Fibroblast of skin of abdomen (primary cell): ENCODE data around the gene B3GNT2.
"Not testable (repeated sequence)": the region's sequence is repeated elsewhere in the genome, so short reads cannot be mapped to it uniquely, and the experiment has no call there.

ENCODE experiments used
- DNase-seq: peaks from one replicate; pipeline ENCODE4 v3.0.0-alpha.2; 2013

Gene B3GNT2

GRCh38 chr2:62238236-62238635 is 42.3 kb downstream of the B3GNT2 start:
- no peak for DNase-seq

DNA sequence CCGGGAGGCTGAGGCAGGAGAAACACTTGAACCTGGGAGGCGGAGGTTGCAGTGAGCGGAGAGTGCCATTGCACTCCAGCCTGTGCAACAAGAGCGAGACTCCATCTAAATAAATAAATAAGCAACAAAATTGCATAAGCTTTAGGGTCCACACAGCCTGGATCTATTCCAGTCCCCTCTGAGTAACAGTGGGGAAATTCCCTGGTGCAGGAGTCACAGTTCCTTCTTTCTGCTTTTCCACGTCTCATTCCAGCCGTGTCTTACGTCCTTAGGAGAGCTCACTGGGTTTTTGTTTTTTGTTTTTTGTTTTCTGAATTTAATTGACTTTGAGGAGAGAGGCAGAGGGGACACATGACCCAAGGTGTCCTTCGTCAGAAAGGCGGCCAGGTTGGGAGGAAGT is 44.6 kb downstream of the B3GNT2 start:
- DNase-seq: no peak

- DNase-seq: no peak
Measured at GRCh38 chr2:62243983-62244382, 48.1 kb downstream of the B3GNT2 start.

DNA sequence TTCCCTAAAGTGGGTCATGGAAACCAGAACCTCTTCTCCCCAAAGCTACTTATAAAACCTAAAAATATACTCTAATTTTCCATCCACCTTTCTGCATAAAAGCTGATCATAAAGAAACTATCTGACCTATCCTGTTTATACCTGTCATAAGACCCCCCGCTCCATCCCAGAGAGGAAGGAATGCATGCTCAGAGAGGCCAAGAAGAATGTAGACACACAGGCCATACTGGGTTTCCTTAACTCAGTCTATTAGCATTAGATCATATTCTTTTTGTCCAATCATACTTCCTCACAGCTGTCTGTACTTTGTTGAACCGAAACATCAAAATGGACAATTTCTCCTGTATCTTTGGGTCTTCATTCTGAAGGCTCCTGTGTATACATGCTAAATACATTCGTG is 52.3 kb downstream of the B3GNT2 start:
- no peak for DNase-seq

- no peak for DNase-seq
Measured at GRCh38 chr2:62250239-62250638, 54.3 kb downstream of the B3GNT2 start.

DNA sequence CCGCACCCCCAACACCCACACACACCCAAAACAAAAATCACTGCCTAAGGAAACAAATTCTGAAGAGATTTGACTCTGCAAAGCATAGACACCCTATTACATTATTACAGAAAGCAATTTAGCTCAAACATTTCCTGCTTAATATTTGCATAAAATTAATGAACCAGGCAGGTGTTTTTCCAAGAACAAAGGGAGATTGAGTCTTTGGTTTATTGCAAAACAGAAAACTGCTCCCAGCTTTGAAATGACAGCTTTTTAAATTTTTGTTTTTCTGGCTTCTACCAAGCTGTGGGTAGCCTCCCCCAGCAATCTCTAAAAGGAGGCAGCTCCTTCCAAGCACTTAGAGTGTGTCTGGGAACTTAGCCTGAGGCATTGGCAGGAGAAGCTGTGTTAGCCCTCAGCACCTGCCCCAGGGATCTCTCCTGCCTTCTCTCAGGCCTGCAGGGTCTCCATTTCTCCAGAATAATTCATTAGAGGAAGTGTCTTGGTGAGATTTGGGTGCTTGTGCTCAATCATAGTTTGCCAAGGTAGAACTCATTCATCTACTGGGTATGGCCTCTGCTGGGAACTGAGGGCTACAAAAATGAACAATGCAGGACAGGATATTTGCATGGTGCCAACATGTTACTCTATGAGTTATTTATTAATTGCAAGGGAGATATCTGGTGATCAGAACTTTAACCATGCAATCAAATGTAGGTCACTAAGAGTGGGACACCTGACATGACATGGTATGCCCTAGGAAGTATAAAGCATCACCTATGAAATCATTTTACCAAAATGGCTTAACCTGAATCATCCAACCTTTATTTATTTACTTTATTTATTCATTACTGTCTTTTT is 58.7 kb downstream of the B3GNT2 start:
- no peak for DNase-seq

- DNase-seq: no peak
Measured at GRCh38 chr2:62257466-62257865, 61.6 kb downstream of the B3GNT2 start.

DNA sequence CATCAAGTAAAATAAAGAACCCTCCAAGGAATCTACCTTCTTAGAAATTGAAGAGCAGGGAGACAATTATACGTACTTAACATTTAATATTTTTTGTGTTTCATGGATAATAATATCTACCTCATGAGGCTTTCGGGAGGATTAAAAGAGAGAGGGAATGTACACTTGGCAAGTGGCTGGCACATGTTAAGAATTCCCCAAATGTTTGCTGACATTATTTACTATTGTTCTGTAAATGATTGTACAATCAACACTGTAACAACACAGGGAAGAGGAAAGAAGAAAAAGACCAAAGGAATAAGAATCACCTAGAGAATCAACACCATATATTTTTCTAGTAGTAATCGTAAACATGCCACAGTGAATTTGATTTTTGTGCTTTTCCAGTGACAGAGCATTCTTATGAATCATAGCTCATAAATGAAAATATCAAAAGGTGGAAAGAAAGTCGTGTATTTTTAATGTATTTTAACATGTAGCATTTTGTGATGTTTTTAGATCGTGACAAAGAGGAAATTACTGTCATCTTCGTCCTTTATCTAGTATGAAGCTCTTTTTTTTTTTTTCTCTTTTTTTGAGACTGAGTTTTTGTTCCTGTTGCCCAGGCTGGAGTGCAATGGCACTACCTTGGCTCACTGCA is 67.3 kb downstream of the B3GNT2 start:
- no peak for DNase-seq

DNA sequence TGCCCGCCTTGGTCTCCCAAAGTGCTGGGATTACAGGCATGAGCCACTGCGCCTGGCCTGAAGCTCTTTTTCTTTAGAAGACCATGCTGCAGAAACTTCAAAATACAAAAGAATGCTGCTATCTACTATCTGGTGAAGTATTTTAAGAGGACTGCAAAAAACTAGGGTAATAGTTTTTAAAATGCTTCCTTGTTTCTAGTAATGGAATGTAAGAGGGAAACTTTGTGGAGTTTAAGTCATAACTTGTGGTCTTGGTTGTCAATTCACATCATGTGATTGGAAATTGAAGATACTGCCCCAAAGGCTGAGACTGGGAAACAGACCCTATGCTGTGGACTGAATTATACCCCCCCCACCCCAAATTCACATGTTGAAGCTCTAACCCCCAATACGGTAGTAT is 68.3 kb downstream of the B3GNT2 start:
- no peak for DNase-seq

DNA sequence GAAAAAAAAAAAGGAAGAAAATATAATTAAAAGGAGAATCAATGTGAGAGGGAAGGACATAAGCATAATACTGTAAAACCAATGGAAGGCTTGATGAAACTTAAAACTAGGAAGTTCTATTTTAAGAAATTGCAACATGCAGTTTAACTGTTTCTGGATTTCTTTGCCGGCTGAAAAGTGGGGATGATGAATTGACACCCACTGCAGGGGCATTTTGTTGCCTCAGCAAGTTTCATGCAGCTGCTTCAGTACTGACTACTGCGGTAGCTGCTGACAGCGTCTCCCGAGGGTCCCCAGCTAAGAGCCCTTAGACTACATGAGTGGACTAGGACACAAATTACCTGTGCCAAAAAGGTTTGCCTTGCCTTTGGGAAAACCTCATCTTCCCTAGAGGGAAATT is 69.2 kb downstream of the B3GNT2 start:
- DNase-seq: no peak

- peak; percentile 75 for DNase-seq
Measured at GRCh38 chr2:62266433-62267038, 70.6 kb downstream of the B3GNT2 start.

GRCh38 chr2:62267696-62268095 is 71.8 kb downstream of the B3GNT2 start:
- DNase-seq: no peak

DNA sequence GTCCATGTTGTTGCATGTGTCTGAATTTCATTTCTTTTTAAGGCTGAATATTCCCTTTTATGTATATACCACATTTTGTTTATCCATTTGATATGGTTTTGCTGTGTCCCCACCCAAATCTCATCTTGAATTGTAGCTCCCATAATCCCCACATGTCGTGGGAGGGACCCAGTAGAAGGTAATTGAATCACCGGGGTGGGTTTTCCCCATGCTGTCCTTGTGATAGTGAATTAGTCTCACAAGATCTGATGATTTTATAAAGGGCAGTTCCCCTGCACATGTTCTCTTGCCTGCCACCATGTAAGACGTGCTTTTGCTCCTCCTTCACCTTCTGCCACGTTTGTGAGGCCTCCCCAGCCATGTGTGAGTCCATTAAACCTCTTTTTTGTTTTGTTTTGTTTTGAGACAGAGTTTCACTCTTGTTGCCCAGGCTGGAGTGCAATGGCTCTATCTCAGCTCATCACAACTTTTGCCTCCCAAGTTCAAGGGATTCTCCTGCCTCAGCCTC is 72.8 kb downstream of the B3GNT2 start:
- not testable (repeated sequence) for DNase-seq

DNA sequence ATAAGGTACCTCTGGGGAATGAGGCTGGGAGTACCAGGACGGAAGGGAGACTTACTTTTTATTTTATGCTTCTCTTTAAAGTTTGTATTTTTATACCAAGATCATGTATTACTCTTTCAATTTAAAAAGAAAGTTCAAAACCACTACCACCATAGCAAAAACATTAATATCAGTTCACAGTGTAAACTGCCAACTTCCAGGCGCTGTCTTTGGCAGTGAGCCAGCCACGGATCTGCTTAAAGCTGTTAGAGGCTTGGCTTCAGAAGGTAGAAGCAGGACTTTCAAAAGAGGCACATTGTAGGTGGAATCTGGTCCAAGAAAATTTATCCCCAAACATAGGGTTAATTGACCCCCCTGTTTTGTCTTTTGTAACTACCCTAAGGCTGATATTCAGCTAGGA is 74.8 kb downstream of the B3GNT2 start:
- DNase-seq: no peak
